Sigmoid colon (tissue), 7 donors: ENCODE results near the gene GRID2. TPM values are rescaled to one million over a fixed set of nuclear protein-coding genes. Genes with fewer than 3 reads are reported as not detected.

ENCODE experiments used
- DNase-seq: peaks from one replicate; pipeline ENCODE4 v3.0.0-alpha.2; 2019
- H3K27ac ChIP-seq, 4 donors: fragments of 200-600 bp; sonication (generic); one replicate each; pipeline ENCODE4 v1.5.1; 2016 to 2019; ENCODE audit warnings: mild to moderate bottlenecking in 1 of 4
- H3K27me3 ChIP-seq, 3 donors: fragments of 200-600 bp; sonication (generic); one replicate each; pipeline ENCODE4 v1.5.1; 2019; ENCODE audit warnings: mild to moderate bottlenecking in 1 of 3
- H3K36me3 ChIP-seq, 4 donors: fragments of 200-600 bp; sonication (generic); one replicate each; pipeline ENCODE4 v1.5.1; 2016 to 2019
- H3K4me1 ChIP-seq, 4 donors: fragments of 200-600 bp; sonication (generic); one replicate each; pipeline ENCODE4 v1.5.1; 2017 to 2019
- H3K4me3 ChIP-seq, 4 donors: fragments of 200-600 bp; sonication (generic); one replicate each; pipeline ENCODE4 v1.5.1; 2017 to 2019; ENCODE audit warnings: mild to moderate bottlenecking in 2 of 4, moderate library complexity in 1 of 4
- H3K9me3 ChIP-seq, 4 donors: fragments of 200-600 bp in 3 of 4; sonication (generic) in 3 of 4; one replicate each; pipeline versions ENCODE4 v1.5.1 to v1.6.1; 2013 to 2019
- CTCF ChIP-seq, 4 experiments: fragments of 450-650 bp in 3 of 4; fragments of 200-600 bp in 1 of 4; IDR thresholded peaks; one replicate each; pipeline ENCODE4 v1.5.1; 2016 to 2019; ENCODE audit warnings: antibody characterized with exemption in 4 of 4, mild to moderate bottlenecking in 3 of 4, moderate library complexity in 2 of 4
- EP300 ChIP-seq, 4 donors: sonication (generic); formaldehyde crosslinking; IDR thresholded peaks; one replicate each; pipeline ENCODE4 v1.6.1; 2017; ENCODE audit warnings: antibody characterized with exemption in 4 of 4
- POLR2A ChIP-seq, 2 donors: fragments of 450-650 bp; IDR thresholded peaks; one replicate each; pipeline ENCODE4 v1.6.1; 2016; ENCODE audit warnings: antibody characterized with exemption in 2 of 2, mild to moderate bottlenecking in 2 of 2, moderate library complexity in 2 of 2
- POLR2AphosphoS5 ChIP-seq, 4 donors: sonication (generic); formaldehyde crosslinking; IDR thresholded peaks; one replicate each; pipeline ENCODE4 v1.6.1; 2017; ENCODE audit warnings: antibody characterized with exemption in 4 of 4
- WGBS, 2 donors: extraction: QIAGEN DNeasy Blood & Tissue Kit; methylation state at CpG; one replicate each; pipeline ENCODE4 v1.1.7; 2013; 5-methylcytosine and 5-hydroxymethylcytosine counted together
- intact Hi-C: fragments of 100-400 bp; cut with DNase I; formaldehyde crosslinking; loops from one replicate; pipeline ENCODE4 v1.15.1; 2023
- polyA plus RNA-seq, 3 donors: library from polyadenylated mRNA; stranded (reverse); fragments of 200-250 nt; gene quantifications; one replicate each; pipeline ENCODE4 v1.2.3, GENCODE V29; 2013
- total RNA-seq, 4 donors: library from RNA; depleted of rRNA; stranded (reverse); fragments of >200 nt; gene quantifications; one replicate each; pipeline ENCODE4 v1.1.0, GENCODE V29; 2016
- donor health status: healthy with polysubstance abuse.
- donor health status: Bipolar disorder and iron deficiency.
- donor health status: healthy.

The GRID2 gene
- total and polyA plus RNA-seq, 7 donors: 0.04 to 1.9 (median 0.28) TPM; not detected in 2

GRCh38 chr4:93780080-93780479 lies 1476.3 kb downstream of the GRID2 start:
- DNase-seq: no peak
- Histone ChIP-seq H3K27me3 (no peaks in the 10 kb centered on the region), H3K4me1 (no peaks in the 10 kb centered on the region), H3K4me3 (no peak overlapping the region), H3K36me3 (no peaks in the 10 kb centered on the region), H3K27ac (no peak overlapping the region), H3K9me3 (no peaks in the 10 kb centered on the region)
- no peak for TF ChIP-seq POLR2A (IDR thresholded peaks at IDR 0.05)
- no peak for TF ChIP-seq EP300 (IDR thresholded peaks at IDR 0.05)
- no peak for TF ChIP-seq POLR2AphosphoS5 (IDR thresholded peaks at IDR 0.05)
- TF ChIP-seq CTCF (IDR thresholded peaks at IDR 0.05): no peak
- 89 to 95% methylated on average over 5 of the region's 5 CpGs for WGBS, 2 donors
- intact Hi-C loops: no loop called here

GRCh38 chr4:93781198-93781597 lies 1477.4 kb downstream of the GRID2 start:
- Histone ChIP-seq H3K27me3 (no peaks in the 10 kb centered on the region), H3K27ac (no peak overlapping the region), H3K4me1 (no peaks in the 10 kb centered on the region), H3K9me3 (no peaks in the 10 kb centered on the region), H3K36me3 (no peaks in the 10 kb centered on the region), H3K4me3 (no peak overlapping the region)
- no peak for TF ChIP-seq POLR2A (IDR thresholded peaks at IDR 0.05)
- TF ChIP-seq EP300 (IDR thresholded peaks at IDR 0.05): no peak
- TF ChIP-seq CTCF (IDR thresholded peaks at IDR 0.05): no peak
- no peak for TF ChIP-seq POLR2AphosphoS5 (IDR thresholded peaks at IDR 0.05)
- intact Hi-C loops: no loop called here
- no peak for DNase-seq
- WGBS, 2 donors: 95 to 96% methylated on average over 9 of the region's 9 CpGs

GRCh38 chr4:93786149-93786548 lies 1482.4 kb downstream of the GRID2 start:
- no peak overlapping the region for H3K27ac ChIP-seq
- DNase-seq: no peak
- H3K27me3 ChIP-seq: no peaks in the 10 kb centered on the region
- no peaks in the 10 kb centered on the region for H3K9me3 ChIP-seq
- H3K4me3 ChIP-seq: no peak overlapping the region
- no peaks in the 10 kb centered on the region for H3K36me3 ChIP-seq
- intact Hi-C loops: no loop called here
- 76 to 81% methylated on average over 2 of the region's 2 CpGs for WGBS, 2 donors
- TF ChIP-seq POLR2AphosphoS5 (IDR thresholded peaks at IDR 0.05) (no peak), CTCF (IDR thresholded peaks at IDR 0.05) (no peak), POLR2A (IDR thresholded peaks at IDR 0.05) (no peak), EP300 (IDR thresholded peaks at IDR 0.05) (no peak)
- no peaks in the 10 kb centered on the region for H3K4me1 ChIP-seq

GRCh38 chr4:93788712-93789111 lies 1484.9 kb downstream of the GRID2 start:
- Histone ChIP-seq H3K27ac (no peak overlapping the region), H3K9me3 (no peaks in the 10 kb centered on the region), H3K36me3 (no peaks in the 10 kb centered on the region), H3K4me3 (no peak overlapping the region), H3K4me1 (no peaks in the 10 kb centered on the region), H3K27me3 (peaks cover 0 to 6% (median 0%) of the 10 kb centered on the region in 3 donors)
- intact Hi-C loops: no loop called here
- TF ChIP-seq POLR2AphosphoS5 (IDR thresholded peaks at IDR 0.05): no peak
- TF ChIP-seq CTCF (IDR thresholded peaks at IDR 0.05): no peak
- no peak for TF ChIP-seq POLR2A (IDR thresholded peaks at IDR 0.05)
- TF ChIP-seq EP300 (IDR thresholded peaks at IDR 0.05): no peak
- no peak for DNase-seq
- WGBS, 2 donors: 76 to 90% methylated on average over 1 of the region's 1 CpG

GRCh38 chr4:93791570-93792195 lies 1487.9 kb downstream of the GRID2 start:
- DNase-seq: no peak
- WGBS, 2 donors: 0 to 2% methylated on average over 3 of the region's 3 CpGs

More at GRCh38 chr4:93791570-93792195, 1487.9 kb downstream of the GRID2 start:
- TF ChIP-seq CTCF (IDR thresholded peaks at IDR 0.05): peak; percentile 15 to 71 (median 50)
- no peak for TF ChIP-seq POLR2A (IDR thresholded peaks at IDR 0.05)
- no peak for TF ChIP-seq POLR2AphosphoS5 (IDR thresholded peaks at IDR 0.05)
- TF ChIP-seq EP300 (IDR thresholded peaks at IDR 0.05): no peak
- H3K36me3 ChIP-seq: no peaks in the 10 kb centered on the region
- H3K27ac ChIP-seq: no peak overlapping the region
- H3K27me3 ChIP-seq: peaks cover 0 to 6% (median 0%) of the 10 kb centered on the region in 3 donors
- H3K9me3 ChIP-seq: no peaks in the 10 kb centered on the region
- intact Hi-C loops: loop anchor here (5.0 to 10.0 kb wide), 2 partner anchors 336 to 613 kb away; no protein-coding TSS in a partner anchor
- no peaks in the 10 kb centered on the region for H3K4me1 ChIP-seq
- no peak overlapping the region for H3K4me3 ChIP-seq
